WI38 (cell line): Measurements from ENCODE around the gene FLOT1.
"Not testable (repeated sequence)": the region's sequence is repeated elsewhere in the genome, so short reads cannot be mapped to it uniquely, and the experiment has no call there.

Experiments
- H3K4me3 ChIP-seq: 2 replicates; pipeline ENCODE4 v1.5.1; 2011; ENCODE audit warnings: low read depth, mild to moderate bottlenecking, control low read depth, low read length
- CTCF ChIP-seq: IDR thresholded peaks from 2 replicates; pipeline ENCODE4 v1.5.1; 2012; ENCODE audit warnings: low read depth, mild to moderate bottlenecking, control low read depth, low read length

Gene FLOT1

GRCh38 chr6:30767158-30767943, 24.9 kb upstream of the FLOT1 start:
- no peak for TF ChIP-seq CTCF
- no peak overlapping the region for H3K4me3 ChIP-seq

- no peak for TF ChIP-seq CTCF
- H3K4me3 ChIP-seq = no peak overlapping the region
Observed at GRCh38 chr6:30766461-30767157, 24.1 kb upstream of the FLOT1 start.

- H3K4me3 ChIP-seq = not testable (repeated sequence)
Observed at GRCh38 chr6:30765495-30765894, 23.0 kb upstream of the FLOT1 start.

- H3K4me3 ChIP-seq = not testable (repeated sequence)
Observed at GRCh38 chr6:30764490-30765043, 22.1 kb upstream of the FLOT1 start.

GRCh38 chr6:30763618-30764489, 21.4 kb upstream of the FLOT1 start:
- no peak; the same call in 1 of the 2 replicates for TF ChIP-seq CTCF
- H3K4me3 ChIP-seq = no peak overlapping the region

GRCh38 chr6:30763155-30763617, 20.7 kb upstream of the FLOT1 start:
- H3K4me3 ChIP-seq = no peak overlapping the region
- no peak for TF ChIP-seq CTCF

- H3K4me3 ChIP-seq = no peak overlapping the region
- no peak for TF ChIP-seq CTCF
Observed at GRCh38 chr6:30761791-30762429, 19.4 kb upstream of the FLOT1 start.
